HEK293 (cell line): ENCODE measurements around the gene DES.

ENCODE experiments used
- CTCF ChIA-PET: fragments of 350-600 bp; formaldehyde crosslinking; extraction: SDS; loops from one replicate; lab custom pipeline; 2021; ENCODE audit warnings: antibody characterized with exemption; lab: Yijun Ruan, JAX
- POLR2A ChIA-PET: fragments of 300-600 bp; formaldehyde crosslinking; extraction: SDS; loops from one replicate; lab custom pipeline; 2020; ENCODE audit warnings: antibody characterized with exemption, inconsistent platforms; lab: Yijun Ruan, JAX
- H3K27ac ChIP-seq: fragments of 200-500 bp; sonication (Bioruptor generic); 2 replicates; pipeline ENCODE4 v1.5.1; 2014; ENCODE audit warnings: low read depth, low read length, control low read depth, inconsistent platforms; ENCODE audit errors: extremely low read depth
- H3K36me3 ChIP-seq, 2 experiments: fragments of 200-500 bp in 1 of 2; sonication (Bioruptor generic) in 1 of 2; 1 replicate in 1 of 2; 2 replicates in 1 of 2; pipeline ENCODE4 v1.5.1; 2014 to 2017; ENCODE audit warnings: inconsistent platforms in 2 of 2, low read length in 2 of 2; ENCODE audit not compliant: control insufficient read depth in 2 of 2, insufficient read depth in 1 of 2
- H3K4me1 ChIP-seq: fragments of 200-500 bp; sonication (Bioruptor generic); 2 replicates; pipeline ENCODE4 v1.5.1; 2014; ENCODE audit warnings: mild to moderate bottlenecking, low read length, inconsistent platforms; ENCODE audit not compliant: control insufficient read depth, insufficient read depth
- H3K4me3 ChIP-seq: 2 replicates; pipeline ENCODE4 v1.5.1; 2011; ENCODE audit warnings: low read depth, mild to moderate bottlenecking, control low read depth, low read length, moderate library complexity
- H3K9me3 ChIP-seq: fragments of 200-500 bp; sonication (Bioruptor generic); 2 replicates; pipeline ENCODE4 v1.5.1; 2014; ENCODE audit warnings: low read depth, low read length, inconsistent platforms; ENCODE audit not compliant: control insufficient read depth, insufficient read depth
- KLF10 ChIP-seq: fragments of 450-650 bp; IDR thresholded peaks from 2 replicates; pipeline ENCODE4 v1.5.1; 2018; ENCODE audit warnings: missing biosample characterization, mild to moderate bottlenecking, missing genetic modification characterization
- SETDB1 ChIP-seq: IDR thresholded peaks from one replicate; pipeline ENCODE4 v1.6.1; 2017; ENCODE audit warnings: mild to moderate bottlenecking, low read length, moderate library complexity, mixed read lengths; ENCODE audit not compliant: insufficient read length
- SP3 ChIP-seq: fragments of 450-650 bp; formaldehyde crosslinking; IDR thresholded peaks from 2 replicates; pipeline ENCODE4 v1.5.1; 2016; ENCODE audit warnings: missing biosample characterization, missing genetic modification characterization
- ZBTB17 ChIP-seq: fragments of 450-650 bp; formaldehyde crosslinking; IDR thresholded peaks from 2 replicates; pipeline ENCODE4 v1.5.1; 2016; ENCODE audit warnings: missing biosample characterization, missing genetic modification characterization
- ZNF19 ChIP-seq: fragments of 450-650 bp; formaldehyde crosslinking; IDR thresholded peaks from 2 replicates; pipeline ENCODE4; 2016; ENCODE audit warnings: missing biosample characterization, missing genetic modification characterization, low read depth
- ZNF354C ChIP-seq: fragments of 450-650 bp; formaldehyde crosslinking; IDR thresholded peaks from 2 replicates; pipeline ENCODE4 v1.5.1; 2016; ENCODE audit warnings: missing biosample characterization, missing genetic modification characterization, low read depth, borderline replicate concordance
- ZNF433 ChIP-seq: fragments of 450-650 bp; formaldehyde crosslinking; IDR thresholded peaks from 2 replicates; pipeline ENCODE4 v1.5.1; 2016; ENCODE audit warnings: missing biosample characterization, missing genetic modification characterization, low read depth
- ZNF544 ChIP-seq: fragments of 450-650 bp; formaldehyde crosslinking; IDR thresholded peaks from 2 replicates; pipeline ENCODE4 v1.5.0; 2017; ENCODE audit warnings: missing biosample characterization, missing genetic modification characterization
- ZNF626 ChIP-seq: fragments of 450-650 bp; sonication (Bioruptor Pico); formaldehyde crosslinking; IDR thresholded peaks from 2 replicates; pipeline ENCODE4 v1.5.1; 2018; ENCODE audit warnings: missing biosample characterization, missing genetic modification characterization, inconsistent platforms
- ZNF629 ChIP-seq: fragments of 450-650 bp; formaldehyde crosslinking; IDR thresholded peaks from 2 replicates; pipeline ENCODE4 v1.5.1; 2017; ENCODE audit warnings: missing biosample characterization, missing genetic modification characterization
- ZNF654 ChIP-seq: fragments of 450-650 bp; formaldehyde crosslinking; IDR thresholded peaks from 2 replicates; pipeline ENCODE4 v1.5.1; 2016; ENCODE audit warnings: low read depth, missing biosample characterization, missing genetic modification characterization
- ZNF658 ChIP-seq: fragments of 450-650 bp; formaldehyde crosslinking; IDR thresholded peaks from 2 replicates; pipeline ENCODE4; 2016; ENCODE audit warnings: missing biosample characterization, missing genetic modification characterization
- TF ChIP-seq, protein P1 (sequence below): fragments of 450-650 bp; formaldehyde crosslinking; IDR thresholded peaks from 2 replicates; pipeline ENCODE4 v1.5.1; 2016; ENCODE audit warnings: missing biosample characterization, missing genetic modification characterization

DES gene

DNA sequence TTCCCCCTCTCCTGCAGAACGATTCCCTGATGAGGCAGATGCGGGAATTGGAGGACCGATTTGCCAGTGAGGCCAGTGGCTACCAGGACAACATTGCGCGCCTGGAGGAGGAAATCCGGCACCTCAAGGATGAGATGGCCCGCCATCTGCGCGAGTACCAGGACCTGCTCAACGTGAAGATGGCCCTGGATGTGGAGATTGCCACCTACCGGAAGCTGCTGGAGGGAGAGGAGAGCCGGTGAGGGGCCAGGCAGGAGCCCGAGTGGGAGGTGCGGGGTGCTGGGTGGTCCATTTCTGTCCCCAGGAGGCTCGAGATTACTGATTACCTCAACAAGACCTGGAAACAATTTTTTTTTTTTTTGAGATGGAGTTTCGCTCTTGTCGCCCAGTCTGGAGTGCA, 3.1 kb downstream of the DES start:
- H3K9me3 ChIP-seq: no peaks in the 10 kb centered on the region
- H3K36me3 ChIP-seq: no peaks in the 10 kb centered on the region
- TF ChIP-seq SP3 (tag by site-specific recombination) (no peak), ZNF433 (tag by site-specific recombination) (no peak), SETDB1 (no peak), ZNF626 (tag by site-specific recombination) (no peak), ZBTB17 (tag by site-specific recombination) (no peak), ZNF629 (tag by site-specific recombination) (no peak), ZNF354C (tag by site-specific recombination) (no peak), ZNF658 (tag by site-specific recombination) (no peak), KLF10 (tag by site-specific recombination) (no peak)
- TF ChIP-seq, all 188 proteins: peak for 0
- H3K27ac ChIP-seq: no peak overlapping the region
- no peaks in the 10 kb centered on the region for H3K4me1 ChIP-seq
- ChIA-PET CTCF (no interaction called here), POLR2A (no interaction called here)
- no peak overlapping the region for H3K4me3 ChIP-seq

DNA sequence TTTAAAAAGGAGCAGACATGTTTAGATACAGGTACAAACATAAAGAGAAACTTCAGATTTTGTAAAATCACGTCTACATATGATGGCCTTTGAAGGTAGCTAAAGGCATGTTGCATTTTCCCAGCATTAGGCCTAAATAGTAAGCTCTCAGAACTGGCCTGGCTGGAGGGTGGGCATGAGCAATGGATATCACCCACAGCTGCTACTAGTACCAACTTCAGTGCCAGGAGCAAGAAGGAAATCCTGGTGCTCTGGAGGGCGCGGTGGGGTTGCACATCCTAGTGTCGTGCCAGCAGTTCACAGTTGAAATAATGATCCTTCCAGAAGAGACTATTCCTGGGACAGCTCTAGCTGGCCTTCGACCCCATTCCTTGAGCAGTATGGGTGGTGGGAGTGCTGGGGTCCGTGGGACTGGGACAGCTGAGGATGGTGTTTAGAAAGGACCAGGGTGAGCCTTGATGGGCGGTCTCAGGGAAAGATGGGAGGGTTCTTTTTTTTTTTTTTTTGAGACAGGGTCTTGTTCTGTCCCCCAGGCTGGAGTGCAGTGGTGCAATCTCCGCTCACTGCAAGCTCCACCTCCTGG, 4.9 kb downstream of the DES start:
- Histone ChIP-seq H3K36me3 (no peaks in the 10 kb centered on the region), H3K27ac (no peak overlapping the region), H3K4me1 (no peaks in the 10 kb centered on the region), H3K4me3 (no peak overlapping the region), H3K9me3 (no peaks in the 10 kb centered on the region)
- ChIA-PET CTCF (interaction anchor here (0.5 to 1.7 kb wide), 4 partner anchors 17 to 145 kb away, joined by 3 read pairs; no protein-coding TSS in a partner anchor), POLR2A (no interaction called here)
- TF ChIP-seq ZNF19: no peak
- TF ChIP-seq, protein P1, sequence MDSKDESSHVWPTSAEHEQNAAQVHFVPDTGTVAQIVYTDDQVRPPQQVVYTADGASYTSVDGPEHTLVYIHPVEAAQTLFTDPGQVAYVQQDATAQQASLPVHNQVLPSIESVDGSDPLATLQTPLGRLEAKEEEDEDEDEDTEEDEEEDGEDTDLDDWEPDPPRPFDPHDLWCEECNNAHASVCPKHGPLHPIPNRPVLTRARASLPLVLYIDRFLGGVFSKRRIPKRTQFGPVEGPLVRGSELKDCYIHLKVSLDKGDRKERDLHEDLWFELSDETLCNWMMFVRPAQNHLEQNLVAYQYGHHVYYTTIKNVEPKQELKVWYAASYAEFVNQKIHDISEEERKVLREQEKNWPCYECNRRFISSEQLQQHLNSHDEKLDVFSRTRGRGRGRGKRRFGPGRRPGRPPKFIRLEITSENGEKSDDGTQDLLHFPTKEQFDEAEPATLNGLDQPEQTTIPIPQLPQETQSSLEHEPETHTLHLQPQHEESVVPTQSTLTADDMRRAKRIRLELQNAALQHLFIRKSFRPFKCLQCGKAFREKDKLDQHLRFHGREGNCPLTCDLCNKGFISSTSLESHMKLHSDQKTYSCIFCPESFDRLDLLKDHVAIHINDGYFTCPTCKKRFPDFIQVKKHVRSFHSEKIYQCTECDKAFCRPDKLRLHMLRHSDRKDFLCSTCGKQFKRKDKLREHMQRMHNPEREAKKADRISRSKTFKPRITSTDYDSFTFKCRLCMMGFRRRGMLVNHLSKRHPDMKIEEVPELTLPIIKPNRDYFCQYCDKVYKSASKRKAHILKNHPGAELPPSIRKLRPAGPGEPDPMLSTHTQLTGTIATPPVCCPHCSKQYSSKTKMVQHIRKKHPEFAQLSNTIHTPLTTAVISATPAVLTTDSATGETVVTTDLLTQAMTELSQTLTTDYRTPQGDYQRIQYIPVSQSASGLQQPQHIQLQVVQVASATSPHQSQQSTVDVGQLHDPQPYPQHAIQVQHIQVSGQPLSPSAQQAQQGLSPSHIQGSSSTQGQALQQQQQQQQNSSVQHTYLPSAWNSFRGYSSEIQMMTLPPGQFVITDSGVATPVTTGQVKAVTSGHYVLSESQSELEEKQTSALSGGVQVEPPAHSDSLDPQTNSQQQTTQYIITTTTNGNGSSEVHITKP (tag by site-specific recombination): peak; percentile 35; the same call in 1 of the 2 replicates

DNA sequence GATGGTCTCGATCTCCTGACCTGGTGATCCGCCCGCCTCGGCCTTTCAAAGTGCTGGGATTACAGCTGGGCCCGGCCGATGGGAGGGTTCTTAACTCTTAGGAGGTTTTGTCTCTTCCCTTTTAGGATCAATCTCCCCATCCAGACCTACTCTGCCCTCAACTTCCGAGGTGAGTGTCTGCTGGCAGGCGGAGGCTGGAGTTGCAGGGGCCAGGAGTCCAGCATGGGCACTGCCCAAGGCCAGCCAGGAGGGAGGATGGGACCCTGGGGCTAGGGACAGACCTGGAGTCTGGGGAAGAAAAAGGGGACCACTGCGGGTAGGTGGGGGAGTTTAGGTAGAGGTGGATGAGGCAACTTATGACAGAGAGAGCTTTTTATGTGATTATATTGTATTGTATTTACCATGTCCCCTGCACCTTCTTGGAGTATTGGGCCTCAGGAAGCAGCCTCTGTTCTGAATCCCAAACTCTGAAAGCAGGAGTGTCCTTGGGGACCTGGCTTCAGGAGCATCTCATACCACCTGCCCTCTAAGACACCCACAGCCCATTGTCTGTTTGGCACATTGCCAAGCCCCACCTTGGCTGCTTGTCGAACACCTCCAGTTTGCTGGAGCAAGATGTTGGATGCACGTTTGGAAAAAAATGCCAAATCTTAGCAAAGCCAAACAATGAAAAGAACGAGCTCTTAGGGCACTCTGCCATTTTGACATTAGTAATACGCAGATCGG, 5.6 kb downstream of the DES start:
- Histone ChIP-seq H3K4me1 (no peaks in the 10 kb centered on the region), H3K9me3 (no peaks in the 10 kb centered on the region), H3K27ac (no peak overlapping the region), H3K4me3 (no peak overlapping the region), H3K36me3 (no peaks in the 10 kb centered on the region)
- TF ChIP-seq ZNF544 (tag by site-specific recombination) (0 out of 2 replicates have a peak, but pooled peaks have one; percentile 37), ZNF654 (tag by site-specific recombination) (no peak)
- ChIA-PET CTCF (interaction anchor here (0.5 to 1.7 kb wide), 8 partner anchors 17 to 146 kb away, joined by 3 read pairs; no protein-coding TSS in a partner anchor), POLR2A (no interaction called here)
